GM12865 (cell line): ENCODE results near the gene BICRA.

ENCODE experiments used
- DNase-seq: peaks from one replicate; pipeline ENCODE4 v3.0.0; 2010; ENCODE audit warnings: low read depth
- H3K4me3 ChIP-seq: 2 replicates; pipeline ENCODE4 v1.5.1; 2011; ENCODE audit warnings: mild to moderate bottlenecking, low read depth, low read length, control low read depth
- CTCF ChIP-seq: IDR thresholded peaks from 2 replicates; pipeline ENCODE4 v1.5.1; 2011; ENCODE audit warnings: low read length, control low read depth, low read depth, inconsistent platforms; ENCODE audit not compliant: insufficient read depth; ENCODE audit errors: missing control alignments

BICRA gene

GRCh38 chr19:47608969-47609905 is at the start of gene BICRA:
Gene BICRA (plus strand): TSS chr19:47609134. CDS start chr19:47673575, 64,441 bp downstream.
- TF ChIP-seq CTCF, result no peak
- peak within 1 kb of the TSS; percentile 96 for H3K4me3 ChIP-seq
- DNase-seq, result peak; percentile 90

- DNase-seq, result peak; percentile 40
- no peak for TF ChIP-seq CTCF
- H3K4me3 ChIP-seq, result no peak overlapping the region
Observed at GRCh38 chr19:47560999-47561398, 47.9 kb upstream of the BICRA start.

GRCh38 chr19:47561440-47562057 is 47.4 kb upstream of the BICRA start:
- peak; percentile 35 for DNase-seq
- TF ChIP-seq CTCF, result no peak
- no peak overlapping the region for H3K4me3 ChIP-seq

- TF ChIP-seq CTCF, result no peak
- no peak overlapping the region for H3K4me3 ChIP-seq
- DNase-seq, result no peak
Observed at GRCh38 chr19:47564081-47564480, 44.9 kb upstream of the BICRA start.

GRCh38 chr19:47569331-47569730 is 39.6 kb upstream of the BICRA start:
- H3K4me3 ChIP-seq, result no peak overlapping the region
- no peak for TF ChIP-seq CTCF
- no peak for DNase-seq

GRCh38 chr19:47572635-47573034 is 36.3 kb upstream of the BICRA start:
- no peak for TF ChIP-seq CTCF
- no peak for DNase-seq
- no peak overlapping the region for H3K4me3 ChIP-seq
